Tibial nerve (tissue), 4 donors: Measurements from ENCODE around the gene TRIM41. TPM values are rescaled to one million over a fixed set of nuclear protein-coding genes. Genes with fewer than 3 reads are reported as not detected.
"Not testable (repeated sequence)": the region's sequence is repeated elsewhere in the genome, so short reads cannot be mapped to it uniquely, and the experiment has no call there.

Source experiments
- DNase-seq, 2 donors: peaks; one replicate each; pipeline ENCODE4 v3.0.0-alpha.2; 2019; ENCODE audit warnings: low spot score in 2 of 2
- H3K27ac ChIP-seq, 4 donors: fragments of 200-600 bp; sonication (generic) in 3 of 4; one replicate each; pipeline ENCODE4 v1.5.1; 2017 to 2019; ENCODE audit warnings: mild to moderate bottlenecking in 1 of 4
- H3K27me3 ChIP-seq, 2 donors: fragments of 200-600 bp; sonication (generic) in 1 of 2; one replicate each; pipeline versions ENCODE4 v1.5.1 to v1.6.0; 2017 to 2019
- H3K36me3 ChIP-seq, 3 donors: fragments of 200-600 bp; sonication (generic); one replicate each; pipeline ENCODE4 v1.5.1; 2018 to 2019
- H3K4me1 ChIP-seq, 4 donors: fragments of 200-600 bp; sonication (generic) in 3 of 4; one replicate each; pipeline ENCODE4 v1.5.1; 2017 to 2019
- H3K4me3 ChIP-seq, 4 donors: fragments of 200-600 bp; sonication (generic) in 3 of 4; one replicate each; pipeline ENCODE4 v1.5.1; 2017 to 2019; ENCODE audit warnings: mild to moderate bottlenecking in 1 of 4, moderate library complexity in 1 of 4
- H3K9me3 ChIP-seq, 4 donors: fragments of 200-600 bp; sonication (generic) in 3 of 4; one replicate each; pipeline ENCODE4 v1.5.1; 2017 to 2019
- EP300 ChIP-seq, 2 donors: sonication (generic); formaldehyde crosslinking; IDR thresholded peaks; one replicate each; pipeline ENCODE4 v1.6.1; 2017; ENCODE audit warnings: antibody characterized with exemption in 2 of 2, mild to moderate bottlenecking in 1 of 2
- POLR2A ChIP-seq, 2 donors: fragments of 450-650 bp; IDR thresholded peaks; one replicate each; pipeline ENCODE4 v1.6.1; 2017; ENCODE audit warnings: antibody characterized with exemption in 2 of 2, mild to moderate bottlenecking in 2 of 2, moderate library complexity in 2 of 2
- WGBS, 2 donors: methylation state at CpG; one replicate each; pipeline ENCODE4 v1.1.5; 2018; 5-methylcytosine and 5-hydroxymethylcytosine counted together
- small RNA-seq: library from RNA; depleted of rRNA; stranded (forward); fragments of <200 nt; gene quantifications from one replicate; pipeline ENCODE3, GENCODE V24; 2016
- total RNA-seq, 4 donors: library from RNA; depleted of rRNA; stranded (reverse); fragments of >200 nt; gene quantifications; one replicate each; pipeline ENCODE4 v1.1.0, GENCODE V29; 2016
- TF ChIP-seq, protein P1 (sequence below), 5 experiments: fragments of 200-600 bp in 3 of 5; fragments of 450-650 bp in 2 of 5; sonication (generic) in 3 of 5; IDR thresholded peaks; one replicate each; pipeline ENCODE4 v1.5.1; 2016 to 2019; ENCODE audit warnings: antibody characterized with exemption in 5 of 5, mild to moderate bottlenecking in 3 of 5, moderate library complexity in 2 of 5

The TRIM41 gene
- total RNA-seq, 4 donors from 2014 or later, result 17.9 to 25.7 (median 22.7) TPM

GRCh38 chr5:181282874-181283273 lies 59.8 kb downstream of the TRIM41 start:
- no peak overlapping the region for H3K4me3 ChIP-seq
- no peaks in the 10 kb centered on the region for H3K9me3 ChIP-seq
- H3K4me1 ChIP-seq, result no peaks in the 10 kb centered on the region
- WGBS, 2 donors, result 87 to 96% methylated on average over 7 of the region's 7 CpGs
- peaks cover 0 to 12% (median 0%) of the 10 kb centered on the region in 3 donors for H3K36me3 ChIP-seq
- H3K27me3 ChIP-seq, result no peaks in the 10 kb centered on the region
- TF ChIP-seq, protein P1, sequence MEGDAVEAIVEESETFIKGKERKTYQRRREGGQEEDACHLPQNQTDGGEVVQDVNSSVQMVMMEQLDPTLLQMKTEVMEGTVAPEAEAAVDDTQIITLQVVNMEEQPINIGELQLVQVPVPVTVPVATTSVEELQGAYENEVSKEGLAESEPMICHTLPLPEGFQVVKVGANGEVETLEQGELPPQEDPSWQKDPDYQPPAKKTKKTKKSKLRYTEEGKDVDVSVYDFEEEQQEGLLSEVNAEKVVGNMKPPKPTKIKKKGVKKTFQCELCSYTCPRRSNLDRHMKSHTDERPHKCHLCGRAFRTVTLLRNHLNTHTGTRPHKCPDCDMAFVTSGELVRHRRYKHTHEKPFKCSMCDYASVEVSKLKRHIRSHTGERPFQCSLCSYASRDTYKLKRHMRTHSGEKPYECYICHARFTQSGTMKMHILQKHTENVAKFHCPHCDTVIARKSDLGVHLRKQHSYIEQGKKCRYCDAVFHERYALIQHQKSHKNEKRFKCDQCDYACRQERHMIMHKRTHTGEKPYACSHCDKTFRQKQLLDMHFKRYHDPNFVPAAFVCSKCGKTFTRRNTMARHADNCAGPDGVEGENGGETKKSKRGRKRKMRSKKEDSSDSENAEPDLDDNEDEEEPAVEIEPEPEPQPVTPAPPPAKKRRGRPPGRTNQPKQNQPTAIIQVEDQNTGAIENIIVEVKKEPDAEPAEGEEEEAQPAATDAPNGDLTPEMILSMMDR (IDR thresholded peaks at IDR 0.05), result no peak
- TF ChIP-seq POLR2A (IDR thresholded peaks at IDR 0.05) (no peak), EP300 (IDR thresholded peaks at IDR 0.05) (no peak)
- no peak overlapping the region for H3K27ac ChIP-seq
- DNase-seq, result no peak

- whole genome bisulfite sequencing, 2 donors, result 85 to 89% methylated on average over 13 of the region's 13 CpGs
Measured at GRCh38 chr5:181283347-181283746, 60.3 kb downstream of the TRIM41 start.

GRCh38 chr5:181283841-181284755 lies 61.0 kb downstream of the TRIM41 start:
- not testable (repeated sequence) for H3K27ac ChIP-seq, DNase-seq, H3K27me3 ChIP-seq, H3K4me3 ChIP-seq, H3K4me1 ChIP-seq, H3K9me3 ChIP-seq
- TF ChIP-seq, protein P1 (IDR thresholded peaks at IDR 0.05), result peak in 1 of 5 experiments; percentile 17
- peaks cover 0 to 15% (median 0%) of the 10 kb centered on the region in 3 donors for H3K36me3 ChIP-seq
- 55 to 64% methylated on average over 5 to 6 of the region's 6 CpGs for WGBS, 2 donors

More at GRCh38 chr5:181283347-181283746, 60.3 kb downstream of the TRIM41 start:
- DNase-seq, result no peak
- Histone ChIP-seq H3K36me3 (peaks cover 0 to 15% (median 0%) of the 10 kb centered on the region in 3 donors), H3K4me1 (no peaks in the 10 kb centered on the region), H3K9me3 (no peaks in the 10 kb centered on the region), H3K4me3 (no peak overlapping the region), H3K27ac (no peak overlapping the region), H3K27me3 (no peaks in the 10 kb centered on the region)
- TF ChIP-seq EP300 (IDR thresholded peaks at IDR 0.05) (no peak), POLR2A (IDR thresholded peaks at IDR 0.05) (no peak)
- TF ChIP-seq, protein P1 (IDR thresholded peaks at IDR 0.05), result no peak

Small RNAs within 50 kb of the gene (small RNA-seq; reads per million reads assigned to genes)
- not detected for gene MIR4638
- gene SNORD95, result not detected
- gene SNORD96A, result not detected

Other genes starting within 250 kb of the TRIM41 start
- gene BTNL3, start 234.4 kb upstream of the TRIM41 start, total RNA-seq, result not detected
- gene BTNL9, start 183.0 kb upstream of the TRIM41 start, total RNA-seq, result 10 to 100 TPM; 24.9 to 54.9 (median 47.5) TPM
- not detected for gene OR2V1, start 92.1 kb upstream of the TRIM41 start, total RNA-seq
- not detected for gene OR2V2, start 75.7 kb upstream of the TRIM41 start, total RNA-seq
- gene TRIM7, start 18.1 kb upstream of the TRIM41 start, total RNA-seq, result 10 to 100 TPM in 3 of 4 donors, 1 to 10 TPM in 1; 3.7 to 12.1 (median 10.6) TPM
- 1,000 to 10,000 TPM; 1,722 to 2,174 (median 1,870) TPM for gene RACK1, start 20.6 kb downstream of the TRIM41 start, total RNA-seq
- 10 to 100 TPM; 12.3 to 20.3 (median 16.4) TPM for gene TRIM52, start 37.9 kb downstream of the TRIM41 start, total RNA-seq
- 1 to 10 TPM in 1 of 4 donors, under 1 TPM in 2, not detected in 1; 0.59 to 3.3 (median 0.60) TPM for gene OR4F3, start 144.0 kb downstream of the TRIM41 start, total RNA-seq